H9 (cell line): ENCODE data around the gene SLC12A3. TPM values are rescaled to one million over a fixed set of nuclear protein-coding genes. Genes with fewer than 3 reads are reported as not detected.

Experiments used
- DNase-seq: peaks from one replicate; pipeline ENCODE4 v3.0.0-alpha.2; 2017
- H2AFZ ChIP-seq: one replicate; pipeline ENCODE4 v1.6.1; 2013; ENCODE audit warnings: mild to moderate bottlenecking, low read length, control low read depth, moderate library complexity
- H2AK5ac ChIP-seq: 2 replicates; pipeline ENCODE4 v1.6.1; 2013; ENCODE audit warnings: low read length, control low read depth, mixed read lengths; ENCODE audit not compliant: insufficient read length
- H2BK120ac ChIP-seq: one replicate; pipeline ENCODE4 v1.6.1; 2013; ENCODE audit warnings: low read depth, mild to moderate bottlenecking, low read length, control low read depth, inconsistent platforms; ENCODE audit not compliant: poor library complexity, severe bottlenecking
- H2BK12ac ChIP-seq: 2 replicates; pipeline ENCODE4 v1.6.1; 2013; ENCODE audit warnings: low read length, control low read depth, mixed read lengths, low read depth; ENCODE audit not compliant: insufficient read length
- H2BK15ac ChIP-seq: 2 replicates; pipeline ENCODE4 v1.6.1; 2013; ENCODE audit warnings: low read depth, low read length, control low read depth
- H2BK20ac ChIP-seq: one replicate; pipeline ENCODE4 v1.6.1; 2013; ENCODE audit warnings: low read depth, mild to moderate bottlenecking, low read length, control low read depth, inconsistent platforms; ENCODE audit not compliant: poor library complexity, severe bottlenecking
- H2BK5ac ChIP-seq: 2 replicates; pipeline ENCODE4 v1.6.1; 2013; ENCODE audit warnings: low read length, control low read depth, mixed read lengths; ENCODE audit not compliant: insufficient read length
- H3K14ac ChIP-seq: 2 replicates; pipeline ENCODE4 v1.6.1; 2013; ENCODE audit warnings: low read length, control low read depth; ENCODE audit not compliant: insufficient read depth
- H3K18ac ChIP-seq: 2 replicates; pipeline ENCODE4 v1.6.1; 2013; ENCODE audit warnings: low read depth, mild to moderate bottlenecking, mixed read lengths, low read length, control low read depth; ENCODE audit not compliant: insufficient read length
- H3K23ac ChIP-seq: 2 replicates; pipeline ENCODE4 v1.6.1; 2013; ENCODE audit warnings: low read length, control low read depth, mixed read lengths, low read depth; ENCODE audit not compliant: insufficient read length
- H3K23me2 ChIP-seq: 2 replicates; pipeline ENCODE4 v1.6.1; 2013; ENCODE audit warnings: low read depth, mild to moderate bottlenecking, mixed read lengths, low read length, control low read depth; ENCODE audit not compliant: insufficient read length, poor library complexity, severe bottlenecking
- H3K27ac ChIP-seq: 2 replicates; pipeline ENCODE4 v1.5.1; 2013; ENCODE audit warnings: low read length, control low read depth, mixed read lengths, low read depth; ENCODE audit not compliant: insufficient read length
- H3K27me3 ChIP-seq: 2 replicates; pipeline ENCODE4 v1.6.1; 2013; ENCODE audit warnings: low read length, control low read depth, inconsistent platforms; ENCODE audit not compliant: insufficient read depth
- H3K4ac ChIP-seq: 2 replicates; pipeline ENCODE4 v1.6.1; 2013; ENCODE audit warnings: low read depth, mild to moderate bottlenecking, control low read depth, inconsistent platforms, low read length, moderate library complexity
- H3K4me1 ChIP-seq: 2 replicates; pipeline ENCODE4 v1.6.1; 2013; ENCODE audit warnings: low read length, control low read depth, inconsistent platforms; ENCODE audit not compliant: insufficient read depth
- H3K4me2 ChIP-seq: 2 replicates; pipeline ENCODE4 v1.6.1; 2013; ENCODE audit warnings: low read length, control low read depth, mixed read lengths; ENCODE audit not compliant: insufficient read length, insufficient read depth
- H3K56ac ChIP-seq: 2 replicates; pipeline ENCODE4 v1.6.1; 2013; ENCODE audit warnings: low read depth, mild to moderate bottlenecking, mixed read lengths, low read length, control low read depth; ENCODE audit not compliant: insufficient read length
- H3K79me1 ChIP-seq: 2 replicates; pipeline ENCODE4 v1.6.1; 2013; ENCODE audit warnings: low read depth, mild to moderate bottlenecking, moderate library complexity, low read length, control low read depth, inconsistent platforms; ENCODE audit not compliant: insufficient read depth, poor library complexity, severe bottlenecking
- H3K79me2 ChIP-seq: 2 replicates; pipeline ENCODE4 v1.6.1; 2013; ENCODE audit warnings: low read length, control low read depth, inconsistent platforms; ENCODE audit not compliant: insufficient read depth
- H3K9ac ChIP-seq: 2 replicates; pipeline ENCODE4 v1.6.1; 2013; ENCODE audit warnings: low read length, control low read depth, mixed read lengths; ENCODE audit not compliant: insufficient read length; ENCODE audit errors: extremely low read depth
- H3K9me3 ChIP-seq: one replicate; pipeline ENCODE4 v1.6.1; 2013; ENCODE audit warnings: low read depth, low read length, inconsistent platforms; ENCODE audit not compliant: control insufficient read depth
- H3T11ph ChIP-seq: one replicate; pipeline ENCODE4 v1.6.1; 2013; ENCODE audit warnings: mild to moderate bottlenecking, low read length, control low read depth, inconsistent platforms
- H4K20me1 ChIP-seq: one replicate; pipeline ENCODE4 v1.6.1; 2013; ENCODE audit not compliant: control insufficient read depth, insufficient read length, insufficient read depth
- H4K5ac ChIP-seq: 2 replicates; pipeline ENCODE4 v1.6.1; 2013; ENCODE audit warnings: low read depth, mild to moderate bottlenecking, mixed read lengths, low read length, control low read depth; ENCODE audit not compliant: insufficient read length
- H4K8ac ChIP-seq: replicated peaks from 2 replicates; pipeline ENCODE4 v1.6.1; 2013; ENCODE audit warnings: low read length, control low read depth, mixed read lengths, low read depth; ENCODE audit not compliant: insufficient read length
- H4K91ac ChIP-seq: 2 replicates; pipeline ENCODE4 v1.6.1; 2013; ENCODE audit warnings: low read depth, mild to moderate bottlenecking, moderate library complexity, mixed read lengths, low read length, control low read depth; ENCODE audit not compliant: insufficient read length
- H3K27ac Mint-ChIP-seq, 3 experiments: 2 replicates in 2 of 3; 3 replicates in 1 of 3; pipeline ENCODE4 v1.8.0; 2020 to 2021; ENCODE audit warnings: mixed read lengths in 3 of 3, mild to moderate bottlenecking in 1 of 3, moderate library complexity in 1 of 3
- H3K27me3 Mint-ChIP-seq: 2 replicates; pipeline ENCODE4 v1.8.0; 2021; ENCODE audit warnings: low read depth, mild to moderate bottlenecking, moderate library complexity, mixed read lengths
- H3K36me3 Mint-ChIP-seq, 3 experiments: 2 replicates in 2 of 3; 3 replicates in 1 of 3; pipeline ENCODE4 v1.8.0; 2020 to 2021; ENCODE audit warnings: low read depth in 3 of 3, mixed read lengths in 3 of 3; ENCODE audit not compliant: insufficient read depth in 1 of 3
- H3K4me1 Mint-ChIP-seq, 2 experiments: 2 replicates each; pipeline ENCODE4 v1.8.0; 2020; ENCODE audit warnings: mixed read lengths in 2 of 2
- H3K4me3 Mint-ChIP-seq, 2 experiments: 2 replicates in 1 of 2; 3 replicates in 1 of 2; pipeline ENCODE4 v1.8.0; 2020 to 2021; ENCODE audit warnings: mild to moderate bottlenecking in 2 of 2, mixed read lengths in 2 of 2, moderate library complexity in 1 of 2
- H3K9me3 Mint-ChIP-seq, 2 experiments: 2 replicates in 1 of 2; 3 replicates in 1 of 2; pipeline ENCODE4 v1.8.0; 2020; ENCODE audit warnings: mild to moderate bottlenecking in 2 of 2, mixed read lengths in 2 of 2, moderate library complexity in 1 of 2
- CTCF ChIP-seq: fragments of 200-600 bp; sonication (generic); conservative IDR thresholded peaks from 3 replicates; pipeline ENCODE4 v1.8.0; 2021; ENCODE audit warnings: antibody characterized with exemption, mild to moderate bottlenecking
- WGBS: extraction: QIAGEN DNeasy Blood & Tissue Kit; methylation state at CpG from one replicate; pipeline ENCODE4 v1.1.7; 2013; ENCODE audit warnings: missing lambda C conversion rate, low lambda C conversion rate, mixed read lengths; ENCODE audit not compliant: insufficient read length; ENCODE audit errors: extremely low coverage; 5-methylcytosine and 5-hydroxymethylcytosine counted together
- total RNA-seq: library from RNA; stranded (reverse); gene quantifications from 2 replicates; pipeline ENCODE4 v1.2.1, GENCODE V29; 2021

Gene SLC12A3
- total RNA-seq, 1 experiment from 2014 or later: not detected

- Histone ChIP-seq H3K27ac (no peak overlapping the region), H3K9me3 (peaks cover 11% of the 10 kb centered on the region), H2AFZ (no peak overlapping the region), H4K91ac (no peak overlapping the region), H3K4me2 (no peak overlapping the region), H4K8ac (no peak overlapping the region), H2AK5ac (no peak overlapping the region), H3K9ac (no peak overlapping the region), H4K5ac (no peak overlapping the region), H2BK12ac (no peak overlapping the region), H3K27me3 (no peaks in the 10 kb centered on the region), H3K79me2 (no peaks in the 10 kb centered on the region), H3K23me2 (no peaks in the 10 kb centered on the region), H3K14ac (no peak overlapping the region), H4K20me1 (no peaks in the 10 kb centered on the region), H2BK20ac (no peak overlapping the region), H2BK15ac (no peak overlapping the region), H2BK120ac (no peak overlapping the region), H3K4ac (no peak overlapping the region), H3T11ph (no peak overlapping the region), H3K56ac (no peak overlapping the region), H3K23ac (no peak overlapping the region), H2BK5ac (no peak overlapping the region), H3K4me1 (no peaks in the 10 kb centered on the region), H3K79me1 (no peaks in the 10 kb centered on the region), H3K18ac (no peak overlapping the region)
- TF ChIP-seq CTCF: no peak
- Mint-ChIP-seq H3K27me3 (peaks cover 6% of the 10 kb centered on the region), H3K9me3 (peaks cover 20 to 23% of the 10 kb centered on the region in 2 experiments), H3K36me3 (peaks cover 10 to 15% (median 14%) of the 10 kb centered on the region in 3 experiments), H3K27ac (no peak overlapping the region; a peak in 1 of 7 replicates), H3K4me1 (no peaks in the 10 kb centered on the region), H3K4me3 (no peak overlapping the region)
- no peak for DNase-seq
- no CpG with 5 or more reads among the region's 9 CpGs for WGBS
Measured at GRCh38 chr16:56885446-56886162, 20.6 kb downstream of the SLC12A3 start.
